GM21360 (cell line): ENCODE measurements around the gene FBXW11.

Experiments
- ATAC-seq: cut with Tn5 transposase; IDR thresholded peaks from one replicate; pipeline ENCODE4 v1.9.1; 2021; ENCODE audit warnings: mild to moderate bottlenecking, moderate library complexity; ENCODE audit not compliant: unreplicated experiment

The FBXW11 gene

DNA sequence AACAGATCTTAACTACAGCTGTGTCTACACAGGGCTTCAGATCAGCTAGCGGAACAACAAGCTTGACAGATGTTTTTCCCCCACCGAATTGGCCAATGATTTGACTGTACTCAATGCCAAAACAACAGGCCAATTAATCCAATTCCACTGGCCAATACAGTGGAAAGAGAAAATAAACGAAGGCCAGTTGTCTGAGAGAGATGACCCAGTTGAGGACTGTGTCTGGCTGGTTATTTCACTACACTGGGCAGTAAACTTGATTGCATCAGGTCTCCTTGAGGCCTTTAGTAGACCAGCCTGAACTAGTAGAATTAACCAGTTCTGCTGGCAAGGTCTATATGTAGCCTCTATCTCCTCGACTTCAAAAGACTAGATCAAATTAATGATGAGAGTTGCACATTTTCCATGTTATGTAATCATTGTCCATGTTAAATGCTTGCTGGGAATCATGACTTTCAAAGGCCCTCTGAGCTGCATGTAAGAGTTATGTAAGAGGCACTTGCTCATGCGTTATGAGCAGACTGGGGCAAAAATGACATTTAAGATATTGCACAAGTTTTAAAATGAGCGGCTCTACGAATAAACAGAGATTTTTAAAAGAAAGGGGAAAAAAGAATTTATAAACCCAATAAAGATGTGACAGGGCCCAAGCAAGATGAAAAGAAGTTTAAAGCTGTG lies 192.5 kb downstream of the FBXW11 start:
- ATAC-seq: no peak

GRCh38 chr5:171813270-171813669 lies 193.2 kb downstream of the FBXW11 start:
- ATAC-seq: no peak
